Measurements from ENCODE around the gene DIABLO.

Gene DIABLO

GRCh38 chr12:122172262-122172939 lies 53.5 kb downstream of the DIABLO start:
- no peak for TF ChIP-seq CTCF (IDR thresholded peaks at IDR 0.05; ENCODE audit: insufficient read depth, low read depth, low read length, missing control alignments)
- DNase-seq (ENCODE audit: low read depth), result no peak
- H3K4me3 ChIP-seq (ENCODE audit: low read depth, low read length), result no peak overlapping the region

GRCh38 chr12:122171399-122171798 lies 54.5 kb downstream of the DIABLO start:
- H3K4me3 ChIP-seq (ENCODE audit: low read depth, low read length), result no peak overlapping the region
- DNase-seq (ENCODE audit: low read depth), result no peak
- TF ChIP-seq CTCF (IDR thresholded peaks at IDR 0.05; ENCODE audit: insufficient read depth, low read depth, low read length, missing control alignments), result no peak

GRCh38 chr12:122168492-122168891 lies 57.4 kb downstream of the DIABLO start:
- H3K4me3 ChIP-seq (ENCODE audit: low read depth, low read length), result no peak overlapping the region
- DNase-seq (ENCODE audit: low read depth), result no peak
- TF ChIP-seq CTCF (IDR thresholded peaks at IDR 0.05; ENCODE audit: insufficient read depth, low read depth, low read length, missing control alignments), result no peak

GRCh38 chr12:122167356-122167925 lies 58.4 kb downstream of the DIABLO start:
- no peak overlapping the region for H3K4me3 ChIP-seq (ENCODE audit: low read depth, low read length)
- no peak for DNase-seq (ENCODE audit: low read depth)
- TF ChIP-seq CTCF (IDR thresholded peaks at IDR 0.05; ENCODE audit: insufficient read depth, low read depth, low read length, missing control alignments), result no peak

- no peak for TF ChIP-seq CTCF (IDR thresholded peaks at IDR 0.05; ENCODE audit: insufficient read depth, low read depth, low read length, missing control alignments)
- DNase-seq (ENCODE audit: low read depth), result peak; percentile 72
Observed at GRCh38 chr12:122166422-122167349, 59.2 kb downstream of the DIABLO start.

GRCh38 chr12:122162976-122163375 lies 62.9 kb downstream of the DIABLO start:
- no peak overlapping the region for H3K4me3 ChIP-seq (ENCODE audit: low read depth, low read length)
- DNase-seq (ENCODE audit: low read depth), result no peak
- no peak for TF ChIP-seq CTCF (IDR thresholded peaks at IDR 0.05; ENCODE audit: insufficient read depth, low read depth, low read length, missing control alignments)

More at GRCh38 chr12:122166422-122167349, 59.2 kb downstream of the DIABLO start:
- H3K4me3 ChIP-seq (ENCODE audit: low read depth, low read length), result no peak overlapping the region

Data from GM12865 (cell line).